GM23338 (cell line): ENCODE results near the gene KLHL41.

Source experiments
- CREB1 ChIP-seq: fragments of 250-450 bp; sonication (Bioruptor Pico); IDR thresholded peaks from 2 replicates; pipeline ENCODE4 v1.5.0; 2020; ENCODE audit warnings: low read depth, mild to moderate bottlenecking, moderate library complexity
- CTCF ChIP-seq, 2 experiments: fragments of 200-600 bp in 1 of 2; sonication (generic) in 1 of 2; conservative IDR thresholded peaks; 2 replicates each; pipeline versions ENCODE4 v1.5.1 to v1.6.1; 2016 to 2017; ENCODE audit warnings: antibody characterized with exemption in 2 of 2, low read depth in 2 of 2, mild to moderate bottlenecking in 2 of 2, moderate library complexity in 1 of 2
- EZH2 ChIP-seq: fragments of 200-600 bp; sonication (generic); IDR thresholded peaks from one replicate; pipeline ENCODE4 v1.8.0; 2017; ENCODE audit warnings: antibody characterized with exemption, mild to moderate bottlenecking, low read depth; ENCODE audit not compliant: unreplicated experiment
- EZH2phosphoT487 ChIP-seq: fragments of 200-600 bp; sonication (generic); IDR thresholded peaks from one replicate; pipeline ENCODE4 v1.8.1; 2018; ENCODE audit warnings: antibody characterized with exemption; ENCODE audit not compliant: unreplicated experiment
- NANOG ChIP-seq: IDR thresholded peaks from 2 replicates; pipeline ENCODE4 v1.6.1; 2016; ENCODE audit warnings: antibody characterized with exemption, borderline replicate concordance
- POLR2AphosphoS5 ChIP-seq: IDR thresholded peaks from 2 replicates; pipeline ENCODE4 v1.6.1; 2016; ENCODE audit warnings: antibody characterized with exemption, low read depth
- REST ChIP-seq: IDR thresholded peaks from one replicate; pipeline ENCODE4 v1.6.1; 2018; ENCODE audit warnings: antibody characterized with exemption; ENCODE audit not compliant: unreplicated experiment
- STAT1 ChIP-seq: IDR thresholded peaks from one replicate; pipeline ENCODE4 v1.6.1; 2016; ENCODE audit warnings: antibody characterized with exemption; ENCODE audit not compliant: unreplicated experiment
- ZNF114 ChIP-seq: fragments of 250-450 bp; sonication (Bioruptor Pico); IDR thresholded peaks from 2 replicates; pipeline ENCODE4 v1.5.0; 2020; ENCODE audit warnings: mild to moderate bottlenecking, moderate library complexity
- ZNF331 ChIP-seq: fragments of 250-450 bp; sonication (Bioruptor Pico); IDR thresholded peaks from 2 replicates; pipeline ENCODE4 v1.5.0; 2020; ENCODE audit warnings: low read depth, mild to moderate bottlenecking, moderate library complexity

GRCh38 chr2:169572821-169573159, 63.3 kb downstream of the KLHL41 start:
- TF ChIP-seq CTCF (conservative IDR thresholded peaks at IDR 0.05; ENCODE audit: low read depth in 2 of 2), result no peak
- TF ChIP-seq CREB1, result no peak
- no peak for TF ChIP-seq EZH2
- TF ChIP-seq NANOG, result no peak
- TF ChIP-seq REST, result no peak
- TF ChIP-seq ZNF114 (CRISPR knock-in tag), result no peak
- TF ChIP-seq POLR2AphosphoS5, result no peak
- TF ChIP-seq EZH2phosphoT487, result no peak
- TF ChIP-seq STAT1, result no peak
- TF ChIP-seq ZNF331, result no peak
